GM18499 (cell line): ENCODE results near the gene CCDC86.

Experiments used
- ATAC-seq: cut with Tn5 transposase; IDR thresholded peaks from one replicate; pipeline ENCODE4 v1.9.1; 2021; ENCODE audit warnings: moderate number of reproducible peaks; ENCODE audit not compliant: insufficient read depth, unreplicated experiment

Gene CCDC86

DNA sequence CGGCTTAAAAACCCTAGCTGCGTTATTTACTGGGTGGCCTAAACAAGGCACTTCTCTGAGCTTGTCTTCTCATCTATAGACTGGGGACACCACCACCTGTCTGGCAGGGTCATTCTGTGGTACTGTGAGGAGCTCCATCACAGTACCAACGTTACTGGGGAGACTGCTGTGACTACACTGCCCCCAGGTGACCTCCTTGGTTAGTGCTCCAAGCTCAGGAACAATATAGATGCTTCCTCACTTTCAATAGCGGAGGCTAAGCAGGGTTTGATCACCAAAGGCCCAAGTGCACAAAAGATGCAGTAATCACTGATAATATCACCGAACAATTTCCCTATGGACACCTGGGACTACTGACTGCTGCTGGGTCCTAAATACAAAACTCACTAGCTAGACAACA lies 45.6 kb downstream of the CCDC86 start:
- no peak for ATAC-seq

DNA sequence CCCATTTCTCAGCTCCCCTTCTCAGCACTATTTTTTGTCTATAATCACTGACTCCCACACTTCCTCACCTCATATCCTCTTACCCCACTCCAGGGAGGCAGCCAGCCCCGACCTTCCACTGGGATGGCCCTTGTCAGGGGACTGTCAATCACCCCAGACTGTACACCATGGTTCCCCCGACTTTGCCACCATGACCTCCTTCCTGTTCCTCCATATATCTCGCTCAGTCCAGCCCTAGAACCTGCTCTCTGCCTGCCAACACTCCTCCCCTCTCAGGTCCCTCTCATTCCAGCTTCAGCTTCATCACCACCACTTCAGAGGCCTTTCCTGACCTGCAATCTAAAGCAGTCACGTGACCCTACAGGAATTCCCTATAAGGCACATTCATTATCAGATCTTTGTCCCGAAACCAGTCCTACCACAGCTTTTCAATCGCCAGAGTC lies 48.0 kb downstream of the CCDC86 start:
- no peak for ATAC-seq

DNA sequence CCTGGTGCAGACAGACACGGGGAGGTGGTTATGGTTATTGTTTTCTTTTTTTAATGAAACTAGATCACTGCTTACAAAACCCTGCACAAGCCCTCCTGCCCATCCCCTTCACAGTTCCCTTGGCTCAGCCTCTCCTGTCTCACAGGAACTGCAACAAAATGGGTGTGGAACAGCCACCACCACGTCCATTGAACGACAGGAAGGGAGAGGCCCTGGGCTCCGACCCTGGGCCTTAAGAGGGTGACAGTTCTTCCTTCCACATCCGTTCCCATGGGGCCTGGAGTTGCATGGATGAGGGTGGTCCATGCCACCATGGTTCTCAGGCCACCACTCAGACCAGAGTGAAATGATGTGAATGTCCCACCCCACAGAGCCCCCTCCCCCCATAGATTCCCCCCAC lies 48.8 kb downstream of the CCDC86 start:
- no peak for ATAC-seq

DNA sequence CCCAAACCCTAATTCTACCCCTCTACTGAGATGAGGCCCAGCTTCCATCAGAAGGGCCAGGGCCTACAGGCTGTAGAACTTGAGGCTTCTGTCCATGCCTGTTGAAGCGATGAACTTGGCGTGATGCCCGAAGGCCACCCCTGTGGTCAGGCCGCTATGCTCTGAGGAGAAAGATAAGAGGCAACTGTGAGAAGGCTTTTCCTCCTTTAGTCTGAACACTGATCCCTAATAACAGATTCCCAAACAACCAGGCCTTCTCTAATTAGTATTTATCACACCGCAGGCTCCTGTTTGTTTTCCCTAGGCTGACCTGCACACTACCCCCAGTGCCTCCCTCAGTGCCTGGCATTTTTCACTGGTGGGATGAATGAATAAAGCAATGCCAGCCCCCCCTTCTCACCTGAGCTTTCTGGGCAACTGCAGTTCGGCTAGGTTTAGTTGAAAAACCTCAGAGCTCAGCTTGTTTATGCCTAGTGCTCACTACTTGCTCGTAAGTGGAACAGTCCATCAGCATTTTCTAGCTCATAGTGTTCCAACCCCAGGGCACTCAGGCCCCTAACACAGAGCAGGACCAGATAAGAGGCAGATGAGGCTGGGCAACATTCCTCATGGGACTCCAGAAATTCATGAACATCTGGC lies 49.3 kb downstream of the CCDC86 start:
- ATAC-seq = no peak

DNA sequence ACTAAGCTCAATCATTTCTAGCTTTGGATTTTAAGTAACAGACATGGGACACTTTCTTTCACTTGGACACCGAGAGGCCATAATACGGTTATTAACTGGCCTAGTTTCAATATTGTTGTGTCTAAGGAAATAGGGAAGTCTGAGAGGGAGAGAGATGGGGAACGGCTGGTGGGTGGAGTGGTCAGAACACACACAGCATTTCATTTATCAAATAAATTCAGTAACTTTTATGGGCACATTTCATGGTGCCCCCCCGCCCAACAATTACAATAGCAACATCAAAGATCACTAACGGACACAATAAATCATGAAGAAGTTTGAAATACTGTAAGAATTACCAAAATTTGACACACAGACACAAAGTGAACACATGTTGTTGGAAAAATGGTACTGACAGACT lies 53.8 kb downstream of the CCDC86 start:
- no peak for ATAC-seq

DNA sequence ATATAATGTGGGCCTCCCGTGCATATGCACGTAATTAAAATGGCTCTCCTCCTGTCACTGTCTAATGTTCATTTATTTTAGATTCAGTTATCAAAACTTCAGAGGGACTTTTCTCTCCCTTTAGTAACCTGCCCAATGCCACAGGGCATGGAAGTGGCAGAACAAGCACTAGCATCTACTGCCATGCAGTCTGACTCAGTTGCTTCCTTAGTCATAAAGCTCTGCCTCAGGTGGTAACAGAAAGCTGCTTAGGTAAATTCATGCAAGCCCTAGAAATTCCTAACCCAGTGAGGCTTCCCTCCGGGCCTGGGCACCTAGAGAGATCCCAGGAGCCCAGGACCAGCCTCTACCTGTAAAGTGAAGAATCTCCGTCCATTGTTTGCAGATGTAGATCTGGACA lies 55.6 kb downstream of the CCDC86 start:
- ATAC-seq = no peak

DNA sequence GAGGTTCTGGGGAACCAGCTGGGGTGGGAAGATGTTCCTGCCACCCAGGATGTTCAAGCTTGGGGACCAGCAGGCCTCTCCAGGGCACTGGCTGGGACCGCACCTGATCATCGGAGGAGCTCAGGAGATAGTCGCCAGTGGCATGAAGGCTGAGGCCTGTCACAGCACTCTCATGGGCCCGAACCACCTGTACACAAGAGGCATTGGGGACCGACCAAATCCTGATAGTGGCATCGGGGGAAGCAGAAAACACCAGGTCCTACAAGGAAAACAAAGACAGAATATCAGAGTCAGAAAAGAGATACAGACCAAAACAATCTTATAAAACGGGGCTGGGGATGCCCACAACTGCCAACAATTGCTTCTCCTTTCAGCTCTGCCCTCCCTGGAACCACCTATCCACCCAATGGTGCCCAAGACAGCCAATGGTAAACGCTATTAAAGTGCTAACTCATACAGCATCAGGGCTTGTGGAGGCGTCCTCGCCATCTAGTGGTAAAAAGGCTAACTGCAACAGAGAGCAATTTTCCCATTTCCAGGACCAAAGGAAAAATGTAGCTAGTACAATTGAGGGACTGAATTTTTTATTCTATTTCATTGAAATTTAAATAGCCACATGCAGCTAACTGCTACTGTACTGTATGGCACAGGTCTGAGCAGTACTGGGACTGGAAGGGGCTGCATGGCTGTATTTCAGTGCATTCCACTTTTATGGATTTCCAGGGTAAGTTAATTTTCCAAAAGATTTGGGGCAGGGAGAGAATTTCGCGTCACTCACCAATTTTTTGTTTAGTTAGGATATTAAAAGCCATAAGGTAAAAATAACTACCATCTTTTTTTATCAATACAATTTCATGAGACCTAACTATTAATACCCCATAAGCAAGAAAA lies 57.4 kb downstream of the CCDC86 start:
- ATAC-seq = no peak

DNA sequence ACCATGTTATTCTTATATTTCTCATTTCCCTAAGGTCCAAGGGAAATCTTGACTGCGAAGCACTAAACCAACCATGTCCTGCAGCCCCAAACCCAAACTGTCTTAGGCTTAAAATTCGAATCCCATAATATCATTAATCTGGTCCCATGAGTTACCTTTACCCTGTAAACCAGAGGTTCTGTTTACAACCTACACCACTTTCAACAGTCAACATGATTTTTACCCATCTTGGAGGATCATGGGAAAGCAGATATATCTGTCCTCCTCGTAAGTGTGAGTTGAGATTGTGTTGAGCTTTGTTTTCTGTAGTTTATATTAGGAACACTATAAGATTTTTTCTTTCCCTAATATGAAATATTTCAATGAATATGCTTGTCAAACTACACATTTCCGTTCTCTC lies 58.1 kb downstream of the CCDC86 start:
- ATAC-seq = no peak
